ENCODE measurements around the gene NHLRC4. TPM values are rescaled to one million over a fixed set of nuclear protein-coding genes. Genes with fewer than 3 reads are reported as not detected.

Gene NHLRC4
- total and polyA plus RNA-seq, 7 experiments from 2014 or later, result 1.6 to 5.8 (median 4.6) TPM

DNA sequence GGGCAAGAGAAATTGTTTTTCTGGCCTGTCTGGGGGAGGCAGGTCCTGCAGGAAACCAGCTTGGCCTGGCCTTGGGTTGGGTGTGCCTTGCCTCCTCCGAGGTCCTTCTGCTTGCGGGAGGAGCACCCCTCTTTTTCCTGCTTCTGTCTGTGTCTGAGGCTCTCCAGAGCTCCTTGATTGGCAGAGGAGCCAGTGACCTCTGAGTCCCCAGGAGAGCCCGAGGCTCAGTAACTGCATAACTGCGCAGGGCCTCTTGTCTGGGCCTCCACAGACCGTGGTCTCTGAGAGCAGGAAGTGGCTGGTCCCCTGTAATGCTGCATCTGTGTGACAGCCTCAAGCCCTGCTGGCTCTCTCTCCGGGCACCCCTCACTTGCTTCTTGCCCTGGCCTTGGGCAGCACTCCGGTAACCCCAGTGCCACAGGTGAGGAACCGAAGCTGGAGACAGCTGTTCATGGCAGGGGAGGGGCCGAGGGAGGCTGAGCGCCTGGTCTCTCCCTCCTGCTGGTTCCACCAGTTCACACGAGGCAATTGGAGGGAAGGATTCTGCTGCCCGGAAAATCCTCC, 37.7 kb upstream of the NHLRC4 start:
- Mint-ChIP-seq H3K27me3 (no peaks in the 10 kb centered on the region), H3K4me1 (peaks cover 21 to 33% (median 30%) of the 10 kb centered on the region in 7 donors), H3K9me3 (no peaks in the 10 kb centered on the region), H3K4me3 (peak overlapping the region; percentile 83 to 93 (median 88)), H3K36me3 (peaks cover 0 to 2% (median 0%) of the 10 kb centered on the region in 5 donors), H3K27ac (peak overlapping the region; percentile 46 to 93 (median 83))
- DNase-seq (peak in 1 of 9 donors; percentile 14), ATAC-seq (no peak)
- Histone ChIP-seq H3K27me3 (ENCODE audit: control insufficient read depth in 2 of 2, insufficient read depth in 2 of 2, low read length in 2 of 2) (no peaks in the 10 kb centered on the region), H3K4me3 (ENCODE audit: low read length) (peak overlapping the region; percentile 69), H3K4me1 (ENCODE audit: control insufficient read depth in 2 of 2, insufficient read depth in 2 of 2, low read length in 2 of 2) (peaks cover 26 to 28% of the 10 kb centered on the region in 2 donors), H3K27ac (ENCODE audit: low read depth, low read length) (peak overlapping the region; percentile 79), H3K36me3 (ENCODE audit: control insufficient read depth in 2 of 3, insufficient read depth in 3 of 3, low read length in 3 of 3) (no peaks in the 10 kb centered on the region), H3K9me3 (ENCODE audit: control insufficient read depth in 2 of 3, low read length in 3 of 3) (no peaks in the 10 kb centered on the region)
- ChIA-PET POLR2A (interaction anchor here (1.4 kb wide), 1 partner anchor 43 kb away, joined by 5 read pairs; no protein-coding TSS in a partner anchor), CTCF (interaction anchor here (1.1 kb wide), 1 partner anchor 12 kb away, joined by 3 read pairs; no protein-coding TSS in a partner anchor)
- intact Hi-C loops (cut with micrococcal nuclease), result loop anchor here (2.0 to 5.0 kb wide), 5 partner anchors 40 to 823 kb away; partner anchors contain the start of genes DECR2 (in 1 of the 2), FAM234A (in 1 of the 2), GNPTG (in 1 of the 2) and MRPL28 (in 1 of the 2)

DNA sequence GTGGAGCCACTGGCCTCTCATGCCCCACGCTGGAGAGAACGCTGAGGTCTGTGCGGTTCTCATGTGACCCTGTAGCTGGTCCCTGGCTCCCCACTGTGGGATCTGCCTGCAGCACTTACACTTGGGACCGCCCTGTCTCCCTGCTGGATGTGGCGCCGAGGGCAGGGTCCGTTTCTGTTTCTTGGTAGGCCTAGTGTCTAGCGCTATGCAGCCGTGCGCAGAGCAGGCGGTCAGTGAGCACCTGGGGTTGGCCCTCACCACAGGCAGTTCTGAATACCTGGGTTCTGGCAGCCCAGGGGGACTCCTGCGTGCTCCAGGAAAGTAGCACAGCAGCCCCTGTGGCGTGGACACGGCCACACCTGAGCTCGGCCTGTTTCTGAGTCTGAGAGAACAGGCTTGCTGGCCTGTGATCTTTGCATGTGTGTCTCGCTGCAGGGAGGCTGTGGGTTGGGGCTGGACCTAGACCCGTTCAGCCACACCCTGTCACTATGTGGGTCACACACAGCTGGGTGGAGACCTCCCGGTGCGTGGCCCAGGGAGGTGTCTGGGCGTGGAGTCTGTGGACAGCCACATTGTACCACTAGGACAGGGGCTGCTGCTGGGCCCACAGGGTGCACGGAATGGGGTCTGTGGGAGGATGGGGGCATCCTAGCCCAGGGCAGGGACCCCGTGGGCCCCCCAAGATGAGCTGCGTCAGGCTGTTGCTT, 36.5 kb upstream of the NHLRC4 start:
- H3K27ac ChIP-seq (ENCODE audit: low read depth, low read length), result no peak overlapping the region
- ChIA-PET POLR2A (interaction anchor here (0.9 to 1.1 kb wide), 2 partner anchors 8 to 22 kb away, joined by 3 to 4 read pairs; no protein-coding TSS in a partner anchor), CTCF (interaction anchor here (0.7 kb wide), 1 partner anchor 206 kb away, joined by 3 read pairs; no protein-coding TSS in a partner anchor)
- no peaks in the 10 kb centered on the region for H3K27me3 ChIP-seq (ENCODE audit: control insufficient read depth in 2 of 2, insufficient read depth in 2 of 2, low read length in 2 of 2)
- Mint-ChIP-seq H3K4me3 (peak overlapping the region; percentile 40 to 90 (median 77)), H3K4me1 (peaks cover 21 to 32% (median 29%) of the 10 kb centered on the region in 7 donors), H3K9me3 (no peaks in the 10 kb centered on the region), H3K27ac (no peak overlapping the region), H3K27me3 (no peaks in the 10 kb centered on the region), H3K36me3 (peaks cover 0 to 2% (median 0%) of the 10 kb centered on the region in 5 donors)
- DNase-seq (no peak), ATAC-seq (no peak)
- H3K36me3 ChIP-seq (ENCODE audit: control insufficient read depth in 2 of 3, insufficient read depth in 3 of 3, low read length in 3 of 3), result peaks cover 0 to 4% (median 0%) of the 10 kb centered on the region in 3 experiments
- H3K9me3 ChIP-seq (ENCODE audit: control insufficient read depth in 2 of 3, low read length in 3 of 3), result no peaks in the 10 kb centered on the region
- H3K4me1 ChIP-seq (ENCODE audit: control insufficient read depth in 2 of 2, insufficient read depth in 2 of 2, low read length in 2 of 2), result peaks cover 25 to 26% of the 10 kb centered on the region in 2 donors
- H3K4me3 ChIP-seq (ENCODE audit: low read length), result no peak overlapping the region
- intact Hi-C loops (cut with micrococcal nuclease), result no loop called here

DNA sequence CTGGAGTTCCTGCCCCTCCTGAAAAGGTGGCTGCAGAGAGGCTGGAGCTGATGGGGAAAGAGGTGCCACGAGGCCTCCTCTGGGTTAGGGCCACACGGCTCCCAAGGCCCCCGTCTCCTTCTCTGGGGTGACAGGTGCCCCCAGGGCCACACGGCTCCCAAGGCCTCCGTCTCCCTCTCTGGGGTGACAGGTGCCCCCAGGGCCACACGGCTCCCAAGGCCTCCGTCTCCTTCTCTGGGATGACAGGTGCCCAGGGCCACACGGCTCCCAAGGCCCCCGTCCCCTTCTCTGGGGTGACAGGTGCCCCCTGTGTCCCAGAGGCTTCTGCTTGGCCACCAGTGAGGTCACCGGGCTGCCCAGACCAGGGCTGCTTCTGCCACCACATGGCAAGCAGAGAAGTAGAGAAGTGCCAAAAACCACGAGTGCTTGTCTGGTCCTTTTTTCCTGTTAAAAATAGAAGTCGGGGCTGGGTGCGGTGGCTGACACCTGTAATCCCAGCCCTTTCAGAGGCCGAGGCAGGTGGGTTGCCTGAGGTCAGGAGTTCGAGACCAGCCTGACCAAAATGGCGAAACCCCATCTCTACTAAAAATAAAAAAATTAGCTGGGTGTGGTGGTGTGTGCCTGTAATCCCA, 35.2 kb upstream of the NHLRC4 start:
- H3K27me3 ChIP-seq (ENCODE audit: control insufficient read depth in 2 of 2, insufficient read depth in 2 of 2, low read length in 2 of 2), result no peaks in the 10 kb centered on the region
- Mint-ChIP-seq H3K36me3 (no peaks in the 10 kb centered on the region), H3K9me3 (no peaks in the 10 kb centered on the region), H3K27me3 (no peaks in the 10 kb centered on the region), H3K27ac (no peak overlapping the region), H3K4me1 (peaks cover 10 to 22% (median 18%) of the 10 kb centered on the region in 7 donors), H3K4me3 (no peak overlapping the region)
- ChIA-PET CTCF (no interaction called here), POLR2A (interaction anchor here (0.9 to 1.1 kb wide), 2 partner anchors 9 to 23 kb away, joined by 3 to 4 read pairs; no protein-coding TSS in a partner anchor)
- H3K36me3 ChIP-seq (ENCODE audit: control insufficient read depth in 2 of 3, insufficient read depth in 3 of 3, low read length in 3 of 3), result peaks cover 0 to 9% (median 0%) of the 10 kb centered on the region in 3 experiments
- peaks cover 11 to 16% of the 10 kb centered on the region in 2 donors for H3K4me1 ChIP-seq (ENCODE audit: control insufficient read depth in 2 of 2, insufficient read depth in 2 of 2, low read length in 2 of 2)
- no peaks in the 10 kb centered on the region for H3K9me3 ChIP-seq (ENCODE audit: control insufficient read depth in 2 of 3, low read length in 3 of 3)
- ATAC-seq (no peak), DNase-seq (no peak)
- H3K4me3 ChIP-seq (ENCODE audit: low read length), result no peak overlapping the region
- no peak overlapping the region for H3K27ac ChIP-seq (ENCODE audit: low read depth, low read length)
- intact Hi-C loops (cut with micrococcal nuclease), result no loop called here

DNA sequence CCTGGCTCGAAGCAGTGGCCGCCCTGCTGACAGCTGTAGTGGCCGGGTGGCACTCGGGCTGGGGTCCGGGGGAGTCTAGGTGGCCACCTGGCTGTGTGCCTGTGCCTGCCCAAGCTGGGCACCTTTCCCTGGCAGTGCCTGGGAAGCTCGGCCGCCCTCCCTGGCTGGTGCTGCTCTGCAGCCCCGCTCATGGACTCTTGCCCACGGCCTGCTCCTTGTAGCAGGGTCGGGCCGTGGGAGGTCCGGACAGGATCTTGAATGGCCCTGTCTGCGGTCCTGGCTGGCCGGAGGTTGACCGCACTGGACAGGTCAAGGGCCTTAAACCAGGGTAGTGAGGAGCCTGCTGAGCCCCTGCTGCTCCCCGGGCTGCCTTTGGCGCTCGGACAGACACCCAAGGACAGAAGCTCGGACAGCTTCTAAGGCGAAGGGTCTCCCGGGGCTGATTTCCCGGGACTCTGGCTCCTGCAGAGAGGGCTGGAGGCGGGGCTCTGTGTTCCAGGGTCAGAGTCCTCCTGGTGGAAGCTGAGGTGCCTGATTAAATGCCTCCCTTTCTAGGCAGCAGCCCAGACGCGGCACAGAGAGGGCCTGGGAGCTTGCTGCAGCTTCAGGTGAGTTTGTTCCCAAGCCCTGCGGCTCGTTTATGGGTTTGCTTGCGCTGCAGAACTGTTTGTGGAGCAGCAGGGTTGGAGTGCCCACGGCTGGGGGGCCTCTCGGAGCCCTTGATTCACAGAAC, 33.2 kb upstream of the NHLRC4 start:
- Histone ChIP-seq H3K27me3 (ENCODE audit: control insufficient read depth in 2 of 2, insufficient read depth in 2 of 2, low read length in 2 of 2) (no peaks in the 10 kb centered on the region), H3K27ac (ENCODE audit: low read depth, low read length) (no peak overlapping the region), H3K36me3 (ENCODE audit: control insufficient read depth in 2 of 3, insufficient read depth in 3 of 3, low read length in 3 of 3) (peaks cover 0 to 24% (median 0%) of the 10 kb centered on the region in 3 experiments), H3K9me3 (ENCODE audit: control insufficient read depth in 2 of 3, low read length in 3 of 3) (no peaks in the 10 kb centered on the region), H3K4me1 (ENCODE audit: control insufficient read depth in 2 of 2, insufficient read depth in 2 of 2, low read length in 2 of 2) (peaks cover 11 to 15% of the 10 kb centered on the region in 2 donors), H3K4me3 (ENCODE audit: low read length) (no peak overlapping the region)
- no peaks in the 10 kb centered on the region for H3K9me3 Mint-ChIP-seq
- H3K27me3 Mint-ChIP-seq, result no peaks in the 10 kb centered on the region
- no peak overlapping the region for H3K27ac Mint-ChIP-seq
- intact Hi-C loops (cut with micrococcal nuclease), result no loop called here
- POLR2A ChIA-PET, result no interaction called here
- H3K4me3 Mint-ChIP-seq, result no peak overlapping the region
- CTCF ChIA-PET, result no interaction called here
- H3K36me3 Mint-ChIP-seq, result no peaks in the 10 kb centered on the region
- no peak for ATAC-seq
- peaks cover 8 to 20% (median 15%) of the 10 kb centered on the region in 7 donors for H3K4me1 Mint-ChIP-seq
- DNase-seq, result no peak

DNA sequence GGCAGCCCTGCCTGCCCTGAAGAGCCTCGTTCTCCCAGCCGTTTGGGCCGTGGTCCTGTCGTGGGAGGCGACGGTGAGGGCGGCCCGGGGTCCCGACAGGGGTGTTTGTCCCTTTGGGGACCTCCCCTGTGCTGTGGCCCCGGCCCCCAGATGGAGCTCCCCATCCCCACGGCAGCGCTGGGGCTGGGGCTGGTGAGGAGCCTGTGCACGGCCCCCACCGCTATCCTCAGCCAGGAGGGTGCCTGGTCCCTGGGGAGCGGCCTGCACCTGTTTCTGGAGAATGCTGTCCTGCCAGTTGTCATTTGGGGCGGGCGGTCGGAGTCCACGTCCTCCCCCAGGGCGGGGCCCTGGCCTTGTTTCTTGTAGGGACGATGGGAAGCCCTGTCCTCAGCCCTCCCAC, 32.7 kb upstream of the NHLRC4 start:
- DNase-seq (no peak), ATAC-seq (no peak)
- peaks cover 10 to 13% of the 10 kb centered on the region in 2 donors for H3K4me1 ChIP-seq (ENCODE audit: control insufficient read depth in 2 of 2, insufficient read depth in 2 of 2, low read length in 2 of 2)
- peaks cover 0 to 26% (median 0%) of the 10 kb centered on the region in 3 experiments for H3K36me3 ChIP-seq (ENCODE audit: control insufficient read depth in 2 of 3, insufficient read depth in 3 of 3, low read length in 3 of 3)
- no peak overlapping the region for H3K4me3 ChIP-seq (ENCODE audit: low read length)
- no peak overlapping the region for H3K27ac ChIP-seq (ENCODE audit: low read depth, low read length)
- no peaks in the 10 kb centered on the region for H3K9me3 ChIP-seq (ENCODE audit: control insufficient read depth in 2 of 3, low read length in 3 of 3)
- Mint-ChIP-seq H3K27me3 (no peaks in the 10 kb centered on the region), H3K9me3 (no peaks in the 10 kb centered on the region), H3K27ac (no peak overlapping the region), H3K4me3 (no peak overlapping the region), H3K36me3 (peaks cover 0 to 4% (median 0%) of the 10 kb centered on the region in 5 donors), H3K4me1 (peaks cover 2 to 15% (median 10%) of the 10 kb centered on the region in 7 donors)
- CTCF ChIA-PET, result no interaction called here
- H3K27me3 ChIP-seq (ENCODE audit: control insufficient read depth in 2 of 2, insufficient read depth in 2 of 2, low read length in 2 of 2), result no peaks in the 10 kb centered on the region
- intact Hi-C loops (cut with micrococcal nuclease), result no loop called here
- POLR2A ChIA-PET, result no interaction called here

DNA sequence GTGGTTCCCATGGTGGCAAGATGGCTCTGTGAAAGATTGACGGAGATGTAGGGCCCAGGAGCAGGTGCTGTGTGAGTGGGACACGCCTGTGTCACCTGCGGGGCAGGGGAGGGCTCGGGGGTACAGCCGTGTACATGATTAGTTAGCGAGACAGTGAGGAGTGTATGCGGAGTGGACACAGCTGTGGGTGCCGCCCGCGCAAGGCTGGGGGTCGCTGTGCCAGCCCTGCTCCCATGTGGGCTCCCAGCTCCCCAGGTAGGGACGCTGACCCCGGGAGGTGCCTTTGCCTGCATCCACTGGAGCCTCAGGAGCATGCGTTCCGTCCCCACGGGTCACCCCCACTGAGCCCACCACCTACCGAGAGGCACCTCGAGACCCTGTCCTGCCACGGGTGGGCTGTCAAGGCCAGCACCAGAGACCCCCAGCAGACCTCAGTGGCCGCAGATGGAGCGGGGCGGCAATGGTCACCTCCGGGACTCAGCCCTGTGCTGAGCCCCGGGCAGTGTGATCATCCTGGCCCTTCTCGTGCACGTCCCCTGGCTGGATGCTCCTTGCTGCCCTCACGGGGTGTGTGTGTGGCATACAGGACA, 31.9 kb upstream of the NHLRC4 start:
- intact Hi-C loops (cut with micrococcal nuclease), result no loop called here
- Mint-ChIP-seq H3K4me3 (no peak overlapping the region), H3K36me3 (peaks cover 0 to 4% (median 0%) of the 10 kb centered on the region in 5 donors), H3K9me3 (no peaks in the 10 kb centered on the region), H3K27me3 (no peaks in the 10 kb centered on the region), H3K27ac (no peak overlapping the region), H3K4me1 (peaks cover 0 to 7% (median 6%) of the 10 kb centered on the region in 7 donors)
- Histone ChIP-seq H3K27ac (ENCODE audit: low read depth, low read length) (no peak overlapping the region), H3K36me3 (ENCODE audit: control insufficient read depth in 2 of 3, insufficient read depth in 3 of 3, low read length in 3 of 3) (peaks cover 0 to 34% (median 0%) of the 10 kb centered on the region in 3 experiments), H3K4me1 (ENCODE audit: control insufficient read depth in 2 of 2, insufficient read depth in 2 of 2, low read length in 2 of 2) (peaks cover 2 to 5% of the 10 kb centered on the region in 2 donors), H3K27me3 (ENCODE audit: control insufficient read depth in 2 of 2, insufficient read depth in 2 of 2, low read length in 2 of 2) (no peaks in the 10 kb centered on the region), H3K4me3 (ENCODE audit: low read length) (no peak overlapping the region), H3K9me3 (ENCODE audit: control insufficient read depth in 2 of 3, low read length in 3 of 3) (no peaks in the 10 kb centered on the region)
- ChIA-PET CTCF (no interaction called here), POLR2A (no interaction called here)
- DNase-seq, result no peak
- peak; percentile 4 for ATAC-seq

Data from naive thymus-derived CD4-positive, alpha-beta T cell (primary cell).